GM12878 (cell line): ENCODE data around the gene GGTA1. TPM values are rescaled to one million over a fixed set of nuclear protein-coding genes. Genes with fewer than 3 reads are reported as not detected.

Experiments
- ATAC-seq: fragments of 200-7000 bp; cut with Tn5 transposase; 3 replicates; pipeline ENCODE4 v1.9.1; 2020; ENCODE audit warnings: mild to moderate bottlenecking, moderate library complexity
- BruUV-seq: library from RNA; stranded (reverse); fragments of 400-500 nt; replicated peaks from 2 replicates; lab custom pipeline; 2021; lab: Mats Ljungman, UMichigan
- CTCF ChIA-PET: fragments of 300-600 bp; sonication (Branson Sonifier 250); formaldehyde crosslinking; extraction: SDS; loops from one replicate; lab custom pipeline; 2021; ENCODE audit warnings: inconsistent platforms; lab: Yijun Ruan, JAX
- POLR2A ChIA-PET: fragments of 350-600 bp; formaldehyde crosslinking; extraction: SDS; loops from one replicate; lab custom pipeline; 2021; ENCODE audit warnings: inconsistent platforms; lab: Charles Lee
- RAD21 ChIA-PET: fragments of 300-600 bp; sonication (Branson Sonifier 250); formaldehyde crosslinking; loops from one replicate; lab custom pipeline; 2023; ENCODE audit warnings: antibody characterized with exemption; ENCODE audit not compliant: unreplicated experiment; lab: Charles Lee
- SMC1A ChIA-PET: fragments of 300-600 bp; sonication (Branson Sonifier 250); formaldehyde crosslinking; loops from one replicate; lab custom pipeline; 2023; ENCODE audit not compliant: unreplicated experiment, uncharacterized antibody; lab: Charles Lee
- DNase-seq: peaks from one replicate; pipeline ENCODE4 v3.0.0-alpha.2; 2011; ENCODE audit warnings: low read depth, low spot score
- FAIRE-seq: peaks from 3 replicates; lab custom pipeline; 2011; peaks lifted over from hg19 to GRCh38; lab: Jason Lieb, UNC
- H2AFZ ChIP-seq: 2 replicates; pipeline ENCODE4 v1.6.0; 2011; ENCODE audit warnings: low read depth, low read length, control low read depth; ENCODE audit not compliant: control insufficient read depth
- H3K27ac ChIP-seq: 2 replicates; pipeline ENCODE4 v1.5.1; 2011; ENCODE audit warnings: control low read depth; ENCODE audit not compliant: control insufficient read depth, insufficient read depth
- H3K27me3 ChIP-seq, 2 experiments: replicated peaks in 1 of 2; 2 replicates each; pipeline versions ENCODE4 v1.6.0 to v1.6.1; 2011; ENCODE audit warnings: low read length in 1 of 2; ENCODE audit not compliant: control insufficient read depth in 2 of 2, insufficient read depth in 2 of 2
- H3K36me3 ChIP-seq, 2 experiments: 2 replicates each; pipeline ENCODE4 v1.5.1; 2011; ENCODE audit warnings: low read length in 1 of 2; ENCODE audit not compliant: control insufficient read depth in 2 of 2, insufficient read depth in 2 of 2
- H3K4me1 ChIP-seq: 2 replicates; pipeline ENCODE4 v1.6.1; 2011; ENCODE audit warnings: mild to moderate bottlenecking, low read length, moderate library complexity, mixed read lengths; ENCODE audit not compliant: control insufficient read depth, insufficient read depth
- H3K4me2 ChIP-seq: 2 replicates; pipeline ENCODE4 v1.6.0; 2011; ENCODE audit warnings: control low read depth; ENCODE audit not compliant: control insufficient read depth, insufficient read depth
- H3K4me3 ChIP-seq: fragments of 200-600 bp; sonication (generic); 2 replicates; pipeline ENCODE4 v1.5.1; 2016
- H3K79me2 ChIP-seq: 2 replicates; pipeline ENCODE4 v1.6.0; 2011; ENCODE audit warnings: low read length; ENCODE audit not compliant: control insufficient read depth, insufficient read depth
- H3K9ac ChIP-seq: 2 replicates; pipeline ENCODE4 v1.8.0; 2011; ENCODE audit warnings: low read length, control low read depth, mixed read lengths; ENCODE audit not compliant: control insufficient read depth, insufficient read depth
- H3K9me3 ChIP-seq: replicated peaks from 3 replicates; pipeline ENCODE4 v1.5.1; 2011; ENCODE audit warnings: mild to moderate bottlenecking, low read length; ENCODE audit not compliant: control insufficient read depth, insufficient read depth
- H4K20me1 ChIP-seq: 2 replicates; pipeline ENCODE4 v1.6.0; 2011; ENCODE audit not compliant: control insufficient read depth, insufficient read depth
- BRCA1 ChIP-seq: IDR thresholded peaks from 2 replicates; pipeline ENCODE4 v1.6.1; 2011; ENCODE audit warnings: low read depth, low read length, improper control_type of control experiment
- CHD2 ChIP-seq: IDR thresholded peaks from 2 replicates; pipeline ENCODE4 v1.6.1; 2011; ENCODE audit warnings: low read depth, low read length, improper control_type of control experiment, borderline replicate concordance
- RAD21 ChIP-seq: IDR thresholded peaks from 2 replicates; pipeline ENCODE4 v1.6.1; 2011; ENCODE audit warnings: mild to moderate bottlenecking, low read depth, low read length, moderate library complexity; ENCODE audit not compliant: insufficient read depth
- SP1 ChIP-seq: IDR thresholded peaks from one replicate; pipeline ENCODE4 v1.6.1; 2011; ENCODE audit warnings: low read depth, low read length
- WRNIP1 ChIP-seq: IDR thresholded peaks from 2 replicates; pipeline ENCODE4 v1.6.1; 2011; ENCODE audit warnings: low read depth, low read length, improper control_type of control experiment, borderline replicate concordance
- WGBS: methylation state at CpG from one replicate; pipeline ENCODE4 v1.1.6; 2016; ENCODE audit warnings: low lambda C conversion rate; ENCODE audit not compliant: insufficient replicate concordance, insufficient coverage; ENCODE audit errors: missing lambda C conversion rate; 5-methylcytosine and 5-hydroxymethylcytosine counted together
- in situ Hi-C: fragments of 300-500 bp; cut with MboI; formaldehyde crosslinking; loops from 9 replicates; pipeline ENCODE4 v1.14.3; 2018; ENCODE audit warnings: mixed read lengths
- intact Hi-C: fragments of 100-400 bp; cut with micrococcal nuclease; formaldehyde crosslinking; loops from one replicate; pipeline ENCODE4 v1.14.2; 2022; ENCODE audit not compliant: unreplicated experiment
- polyA plus RNA-seq, 11 experiments: library from polyadenylated mRNA; depleted of rRNA in 4 of 11; unstranded in 6 of 11; stranded (reverse) in 5 of 11; fragments of >200 nt; fragmentation: Nextera tagmentation in 4 of 11; fragmentation: Illumina TruSeq in 1 of 11; extraction: Ambion mirVana in 4 of 11; extraction: Trizol in 1 of 11; gene quantifications; 1 replicate in 1 of 11; 2 replicates in 10 of 11; pipeline versions ENCODE4 v1.2.1 to v1.2.3, GENCODE V29; 2011 to 2016; ENCODE audit warnings: inconsistent platforms in 2 of 11, missing spikeins in 2 of 11, low read depth in 1 of 11
- total RNA-seq, 4 experiments: library from RNA; depleted of rRNA in 3 of 4; stranded (reverse); fragments of >200 nt in 3 of 4; fragmentation: Illumina TruSeq in 1 of 4; extraction: Trizol in 1 of 4; gene quantifications; 2 replicates each; pipeline versions ENCODE4 v1.2.1 to v1.2.3, GENCODE V29; 2013 to 2021

GGTA1 gene
- total and polyA plus RNA-seq, 10 of the 15 experiments (the other 5 are each of a cell fraction or from before 2014, with no cell fraction given): 0.09 to 0.65 (median 0.17) TPM; not detected in 2

- Histone ChIP-seq H3K4me3 (no peak overlapping the region), H3K4me1 (no peaks in the 10 kb centered on the region), H2AFZ (no peak overlapping the region), H3K36me3 (no peaks in the 10 kb centered on the region), H3K27ac (no peak overlapping the region), H3K79me2 (no peaks in the 10 kb centered on the region), H4K20me1 (no peaks in the 10 kb centered on the region; the same call in 1 of the 2 replicates), H3K4me2 (no peak overlapping the region), H3K27me3 (no peaks in the 10 kb centered on the region), H3K9ac (no peak overlapping the region), H3K9me3 (no peaks in the 10 kb centered on the region)
- ChIA-PET SMC1A (no interaction called here), RAD21 (no interaction called here), POLR2A (no interaction called here), CTCF (no interaction called here)
- DNase-seq: no peak
- in situ Hi-C loops (no loop called here), intact Hi-C loops (no loop called here)
- WGBS: 55% methylated on average over 7 of the region's 7 CpGs
- ATAC-seq: no peak
- BruUV-seq: no TSS peak
- FAIRE-seq: no peak
- no peak for TF ChIP-seq CHD2
- no peak for TF ChIP-seq SP1
- peak; percentile 33; the same call in 1 of the 2 replicates for TF ChIP-seq RAD21
These were observed 38.6 kb upstream of the GGTA1 start for GRCh38 chr9:121538221-121538620.

GRCh38 chr9:121537283-121537682 lies 37.6 kb upstream of the GGTA1 start:
- no peak overlapping the region for H3K4me3 ChIP-seq
- ChIA-PET SMC1A (interaction anchor here (0.6 kb wide), 1 partner anchor 99 kb away, joined by 3 read pairs; no protein-coding TSS in a partner anchor), RAD21 (no interaction called here), POLR2A (no interaction called here), CTCF (interaction anchor here (0.6 kb wide), 1 partner anchor 117 kb away, joined by 3 read pairs; no protein-coding TSS in a partner anchor)
- ATAC-seq: no peak
- H3K9me3 ChIP-seq: no peaks in the 10 kb centered on the region
- no TSS peak for BruUV-seq
- H3K79me2 ChIP-seq: no peaks in the 10 kb centered on the region
- 32% methylated on average over 5 of the region's 5 CpGs for WGBS
- intact Hi-C loops: no loop called here
- no peak overlapping the region for H3K4me2 ChIP-seq
- no peak for DNase-seq
- H3K4me1 ChIP-seq: no peaks in the 10 kb centered on the region
- H3K36me3 ChIP-seq: no peaks in the 10 kb centered on the region
- H3K27ac ChIP-seq: no peak overlapping the region
- no peak for TF ChIP-seq BRCA1
- TF ChIP-seq WRNIP1: no peak
- TF ChIP-seq, all 136 proteins: peak for 0
- H3K27me3 ChIP-seq: no peaks in the 10 kb centered on the region
- H4K20me1 ChIP-seq: no peaks in the 10 kb centered on the region; the same call in 1 of the 2 replicates
- no peak overlapping the region for H3K9ac ChIP-seq
- H2AFZ ChIP-seq: no peak overlapping the region
- in situ Hi-C loops: no loop called here
- FAIRE-seq: no peak
